ENCODE data around the gene EPC2. TPM values are rescaled to one million over a fixed set of nuclear protein-coding genes. Genes with fewer than 3 reads are reported as not detected.

Gene EPC2
- total and polyA plus RNA-seq, 2 of the 8 experiments (the other 6 are each of a cell fraction or from before 2014, with no cell fraction given) = 16.1 to 25.7 TPM

DNA sequence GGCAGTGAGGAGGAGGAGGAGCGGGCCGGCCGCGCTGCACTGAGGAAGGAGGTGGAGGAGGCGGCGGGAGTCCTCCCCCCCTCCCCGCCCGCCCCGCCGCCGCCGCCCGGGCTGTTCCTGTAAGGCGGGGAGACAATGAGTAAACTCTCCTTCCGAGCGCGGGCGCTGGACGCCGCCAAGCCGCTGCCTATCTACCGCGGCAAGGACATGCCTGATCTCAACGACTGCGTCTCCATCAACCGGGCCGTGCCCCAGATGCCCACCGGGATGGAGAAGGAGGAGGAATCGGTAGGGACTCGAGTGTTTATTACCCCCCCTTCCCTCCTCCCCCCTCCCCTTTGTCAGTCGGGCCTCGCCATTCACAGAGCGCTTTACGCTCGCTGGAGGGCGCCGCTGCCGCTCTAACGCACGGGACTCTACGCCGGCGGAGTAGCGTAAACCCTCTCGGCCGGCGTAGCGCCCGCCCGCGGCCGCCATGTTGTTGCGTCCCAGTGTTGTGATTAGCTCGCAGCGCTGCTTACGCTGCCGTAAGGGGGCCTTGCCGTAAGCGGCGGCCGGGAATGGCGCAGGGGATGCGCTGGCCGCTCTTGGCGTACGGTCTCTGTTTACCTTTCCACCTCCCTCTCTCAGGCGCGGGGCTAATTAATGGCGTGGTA, 460 bp downstream of the EPC2 start:
- peak overlapping the region; percentile 97 for H3K56ac ChIP-seq (replicated peaks; ENCODE audit: insufficient read length, low read depth, low read length)
- no peaks in the 10 kb centered on the region for H3K9me3 ChIP-seq (ENCODE audit: insufficient read depth in 2 of 2, low read depth in 1 of 2, low read length in 1 of 2)
- DNase-seq (ENCODE audit: low read depth in 1 of 2, low spot score in 2 of 2) (peak; percentile 70 to 97), FAIRE-seq (no peak)
- no peaks in the 10 kb centered on the region for H3K27me3 ChIP-seq (replicated peaks in 1 of 4; ENCODE audit: control insufficient read depth in 3 of 4, extremely low read depth in 1 of 4, insufficient read depth in 3 of 4, low read length in 3 of 4)
- no peaks in the 10 kb centered on the region for H3K79me1 ChIP-seq (ENCODE audit: low read depth, low read length)
- H3K27ac ChIP-seq (ENCODE audit: low read depth, low read length) = peak overlapping the region; percentile 100
- H2AFZ ChIP-seq (ENCODE audit: low read length) = no peak overlapping the region
- H4K5ac ChIP-seq (ENCODE audit: insufficient read length, low read depth, low read length) = peak overlapping the region; percentile 99
- H3K4ac ChIP-seq (replicated peaks; ENCODE audit: insufficient read length, low read depth, low read length) = peak overlapping the region; percentile 98
- H2BK5ac ChIP-seq (ENCODE audit: low read depth, low read length) = peak overlapping the region; percentile 100
- H3K4me3 ChIP-seq (ENCODE audit: extremely low read depth in 1 of 4, insufficient read depth in 2 of 4, low read depth in 3 of 4, low read length in 4 of 4) = peak overlapping the region; percentile 87 to 99 (median 90)
- peak overlapping the region; percentile 86 to 92 for H3K4me2 ChIP-seq (ENCODE audit: insufficient read depth in 1 of 2, low read depth in 2 of 2, low read length in 2 of 2)
- H3K36me3 ChIP-seq (ENCODE audit: control insufficient read depth in 2 of 4, insufficient read depth in 4 of 4, low read length in 3 of 4) = no peaks in the 10 kb centered on the region
- peak overlapping the region; percentile 99 for H3K18ac ChIP-seq (ENCODE audit: extremely low read depth, low read length)
- H2BK20ac ChIP-seq (ENCODE audit: low read length) = no peak overlapping the region
- H3K23ac ChIP-seq (ENCODE audit: insufficient read length) = no peak overlapping the region
- H3K4me1 ChIP-seq (replicated peaks in 1 of 4; ENCODE audit: control insufficient read depth in 3 of 4, insufficient read depth in 4 of 4, low read length in 3 of 4) = peaks cover 0 to 9% (median 6%) of the 10 kb centered on the region in 4 experiments; a peak in 4 of 7 replicates
- no peak overlapping the region for H2BK15ac ChIP-seq (ENCODE audit: low read length)
- peaks cover 2 to 6% of the 10 kb centered on the region in 2 experiments for H4K20me1 ChIP-seq (replicated peaks in 1 of 2; ENCODE audit: control insufficient read depth in 1 of 2, insufficient read depth in 2 of 2, low read length in 2 of 2)
- peak overlapping the region; percentile 91 for H2BK120ac ChIP-seq (replicated peaks; ENCODE audit: low read depth, low read length)
- POLR2A ChIA-PET (ENCODE audit: partially characterized antibody) = interaction anchor here (0.6 to 2.1 kb wide), 22 partner anchors 8 to 352 kb away, joined by 3 to 7 read pairs (median 3); no protein-coding TSS in a partner anchor
- H3K23me2 ChIP-seq (ENCODE audit: low read depth, low read length) = peaks cover 10% of the 10 kb centered on the region; the same call in 1 of the 2 replicates
- CTCF ChIA-PET (ENCODE audit: partially characterized antibody) = interaction anchor here (0.7 kb wide), 1 partner anchor 150 kb away, joined by 3 read pairs; no protein-coding TSS in a partner anchor
- WGBS, 2 experiments (ENCODE audit: extremely low coverage in 1 of 2, insufficient coverage in 1 of 2, insufficient read length in 1 of 2, insufficient replicate concordance in 2 of 2, low coverage in 1 of 2, low lambda C conversion rate in 2 of 2, missing lambda C conversion rate in 1 of 2) = 1% methylated on average over 45 of the region's 69 CpGs; no CpG with 5 or more reads in 1 of the 2 experiments
- no peak overlapping the region for H2AK5ac ChIP-seq (ENCODE audit: low read depth, low read length)
- H3K9ac ChIP-seq (replicated peaks in 1 of 4; ENCODE audit: extremely low read depth in 1 of 4, low read depth in 3 of 4, low read length in 3 of 4) = peak overlapping the region; percentile 98 to 100 (median 99)
- H3K79me2 ChIP-seq (ENCODE audit: control insufficient read depth in 1 of 2, insufficient read depth in 2 of 2, low read length in 2 of 2) = peaks cover 19 to 47% of the 10 kb centered on the region in 2 experiments
- H2BK12ac ChIP-seq (ENCODE audit: low read depth, low read length) = peak overlapping the region; percentile 99; the same call in 1 of the 2 replicates
- peak overlapping the region; percentile 100; the same call in 1 of the 2 replicates for H4K8ac ChIP-seq (ENCODE audit: extremely low read depth, insufficient read depth, low read length)
- peak overlapping the region; percentile 99 for H4K91ac ChIP-seq (replicated peaks; ENCODE audit: insufficient read length, low read length)
- no peak overlapping the region for H3K14ac ChIP-seq (ENCODE audit: insufficient read length)
- TF ChIP-seq GABPA (IDR thresholded peaks at IDR 0.05; ENCODE audit: borderline replicate concordance, insufficient read depth, low read length) = no peak
- TF ChIP-seq CBX5 (IDR thresholded peaks at IDR 0.05; ENCODE audit: low read depth, low read length) = no peak
- TF ChIP-seq BCL11A (IDR thresholded peaks at IDR 0.05; ENCODE audit: low read depth in 2 of 2, low read length in 2 of 2) = no peak
- TF ChIP-seq JUN (IDR thresholded peaks at IDR 0.05; ENCODE audit: low read depth, low read length) = no peak
- TF ChIP-seq HDAC6 (IDR thresholded peaks at IDR 0.05; ENCODE audit: low read depth, low read length) = no peak
- no peak for TF ChIP-seq SAP30 (IDR thresholded peaks at IDR 0.05; ENCODE audit: insufficient read depth, insufficient replicate concordance, low read length)
- TF ChIP-seq RXRA (IDR thresholded peaks at IDR 0.05; ENCODE audit: insufficient read depth, low read depth, low read length) = no peak
- no peak; the same call in 1 of the 2 replicates for TF ChIP-seq CREB1 (IDR thresholded peaks at IDR 0.05)
- TF ChIP-seq FOSL1 (IDR thresholded peaks at IDR 0.05; ENCODE audit: insufficient read depth, low read depth, low read length) = peak; percentile 95
- peak; percentile 95 for TF ChIP-seq YY1 (IDR thresholded peaks at IDR 0.05; ENCODE audit: low read depth, low read length)
- TF ChIP-seq RAD21 (IDR thresholded peaks at IDR 0.05 in 1 of 2, conservative IDR thresholded peaks at IDR 0.05 in 1 of 2; ENCODE audit: low read depth in 2 of 2, low read length in 2 of 2) = peak; percentile 13 to 26; a peak in 2 of 4 replicates
- TF ChIP-seq NRF1 (IDR thresholded peaks at IDR 0.05; ENCODE audit: low read depth, low read length) = no peak

All from H1 (cell line).